GM21737 (cell line): ENCODE results near the gene GSTP1.
"Not testable (repeated sequence)": the region's sequence is repeated elsewhere in the genome, so short reads cannot be mapped to it uniquely, and the experiment has no call there.

Experiments
- ATAC-seq: cut with Tn5 transposase; IDR thresholded peaks from one replicate; pipeline ENCODE4 v1.9.1; 2021; ENCODE audit warnings: mild to moderate bottlenecking, moderate library complexity; ENCODE audit not compliant: unreplicated experiment

The GSTP1 gene

DNA sequence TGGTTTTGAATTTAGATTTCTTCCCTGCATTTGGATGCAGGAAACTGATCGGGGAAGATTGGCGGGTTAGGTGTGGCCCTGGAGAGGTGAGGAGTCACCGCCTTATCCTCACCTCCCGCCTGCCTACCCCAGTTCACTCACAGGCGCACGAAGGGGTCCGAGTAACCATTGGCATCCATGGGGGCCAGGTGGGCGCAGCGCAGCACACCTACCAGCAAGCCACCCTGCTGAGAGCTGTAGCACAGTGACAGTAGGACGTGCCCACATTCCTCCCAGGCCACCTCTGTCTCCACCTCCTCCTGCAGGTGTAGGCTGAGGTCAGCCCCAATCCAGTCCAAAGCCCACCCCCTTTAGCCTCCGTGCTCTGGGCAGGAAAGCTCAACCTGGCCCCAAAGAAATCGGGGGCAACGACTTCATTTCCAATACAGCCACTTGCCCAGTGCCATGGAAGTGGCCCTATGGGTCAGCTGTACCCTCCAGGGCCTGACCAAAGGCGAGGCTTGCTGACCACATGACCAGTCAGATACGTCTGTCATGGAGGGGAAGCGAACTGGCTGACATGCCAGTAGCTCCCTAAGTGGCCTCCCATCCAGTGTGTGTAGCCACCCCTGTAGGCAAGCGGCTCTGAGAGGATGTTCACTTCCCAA lies 29.8 kb downstream of the GSTP1 start:
- ATAC-seq, result no peak

DNA sequence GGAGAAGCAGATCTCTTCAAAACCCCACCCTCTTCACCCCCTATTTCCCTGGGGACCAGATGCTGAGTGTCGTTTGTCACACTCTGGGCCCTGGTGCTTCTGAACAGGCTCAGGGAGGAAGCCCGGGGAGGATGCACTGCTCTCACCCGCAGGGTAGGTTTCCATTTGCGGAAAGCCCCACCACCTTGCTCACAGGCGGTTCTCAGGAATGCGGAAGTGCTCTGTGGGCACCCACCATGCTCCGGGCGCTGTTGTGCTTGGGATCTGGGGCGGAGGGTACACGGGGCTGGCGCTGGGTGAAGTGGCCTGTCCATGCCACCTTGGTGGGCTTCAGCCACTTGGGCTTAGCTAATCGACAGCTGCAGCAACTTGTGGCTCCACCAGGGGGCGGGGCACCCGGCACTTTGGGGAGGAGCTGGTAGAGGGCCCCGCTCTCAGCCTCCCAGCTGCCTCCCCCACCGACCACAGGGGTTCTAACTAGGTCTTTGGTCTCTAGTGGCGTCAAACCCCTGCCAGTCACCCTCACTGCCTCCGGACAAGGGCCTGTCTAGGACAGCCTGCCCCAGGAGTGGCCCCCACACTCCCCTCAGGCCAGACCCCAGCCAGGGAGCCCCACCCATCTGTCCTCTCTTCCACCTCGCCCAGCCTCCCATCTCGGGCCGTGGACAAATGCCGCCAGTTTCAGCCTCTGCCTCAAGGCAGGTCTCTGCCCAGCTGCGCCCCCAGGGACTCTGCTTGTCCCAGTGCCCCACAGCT lies 30.5 kb downstream of the GSTP1 start:
- peak; percentile 72 for ATAC-seq

DNA sequence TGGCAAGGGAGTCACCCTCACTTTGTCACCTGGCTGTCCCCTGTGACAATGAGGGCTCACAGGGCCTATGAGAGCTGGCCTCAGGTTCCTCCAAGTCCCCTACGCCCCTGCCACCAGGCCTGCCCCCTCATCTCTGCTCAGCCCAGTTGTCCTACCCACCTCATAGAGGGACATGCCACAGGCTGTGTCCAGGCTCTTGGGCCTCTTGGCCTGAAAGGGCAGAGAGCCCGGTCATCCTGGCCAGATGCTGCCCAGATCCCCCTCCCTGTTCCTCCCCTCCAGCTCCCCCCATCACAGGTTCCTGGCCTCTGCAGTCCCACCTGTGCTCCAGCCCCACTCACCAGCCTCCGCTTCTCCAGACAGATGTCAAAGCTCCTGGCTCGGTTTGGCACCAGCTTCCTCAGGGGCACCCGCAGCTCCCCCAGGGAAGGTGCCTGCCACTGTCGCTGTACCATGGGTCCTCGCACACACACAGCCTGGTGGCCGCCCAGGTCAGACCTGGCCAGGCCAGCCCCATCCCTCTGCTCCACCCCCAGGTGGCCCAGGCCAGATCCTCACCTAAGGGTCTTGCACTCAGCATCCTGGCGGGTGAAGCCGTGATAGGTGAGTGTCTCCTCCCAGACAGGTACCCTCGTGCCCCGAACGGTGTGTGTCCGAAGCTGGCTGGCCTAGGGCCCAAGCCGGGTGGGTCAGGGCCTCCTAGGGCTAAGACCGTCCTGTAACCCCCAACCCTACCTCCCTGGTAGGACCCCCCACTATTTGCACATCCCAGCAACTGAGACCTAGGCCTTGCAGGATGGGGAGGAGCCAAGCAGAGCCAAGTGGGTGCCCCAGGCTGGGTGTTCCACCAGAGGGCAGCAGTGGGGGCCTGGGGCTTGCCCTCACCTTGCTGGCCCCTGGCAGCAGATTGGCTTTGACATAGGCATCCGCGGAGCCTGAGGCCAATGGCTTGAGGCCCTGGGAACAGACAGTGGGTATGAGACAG lies 31.4 kb downstream of the GSTP1 start:
- ATAC-seq, result no peak

DNA sequence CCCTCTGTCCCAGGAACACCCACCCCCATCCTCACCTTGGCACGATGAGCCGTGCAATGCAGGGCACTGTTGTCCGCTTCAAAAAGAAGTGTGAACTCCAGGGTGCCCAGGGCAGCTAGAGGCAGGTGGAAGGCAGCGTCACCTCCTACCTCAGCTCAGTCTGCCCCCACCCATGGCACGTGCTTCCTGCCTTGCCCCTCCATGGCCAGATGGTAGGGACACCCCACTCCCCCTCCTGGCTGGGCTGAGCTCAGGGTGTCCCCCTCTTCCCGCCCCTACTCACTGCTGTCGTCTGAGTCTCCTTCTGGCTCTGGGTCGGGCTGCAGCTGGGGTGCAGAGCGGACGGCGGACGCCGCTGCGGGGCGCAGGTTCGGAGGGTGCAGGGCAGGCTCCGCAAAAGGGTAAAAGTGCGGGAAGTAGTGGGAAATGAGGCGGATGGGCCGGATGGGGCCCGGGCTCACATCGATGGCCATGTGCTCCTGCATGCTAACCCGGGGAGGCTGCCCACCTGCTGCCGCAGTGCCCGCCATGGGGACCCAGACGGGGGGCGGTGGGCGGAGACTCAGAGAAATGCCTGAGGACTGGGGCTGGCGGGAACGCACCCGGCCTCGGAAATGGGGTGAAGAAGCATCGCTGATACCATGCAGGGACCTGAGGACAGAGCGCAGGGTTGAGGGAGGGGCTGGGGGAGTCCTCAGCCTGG lies 32.3 kb downstream of the GSTP1 start:
- no peak for ATAC-seq

DNA sequence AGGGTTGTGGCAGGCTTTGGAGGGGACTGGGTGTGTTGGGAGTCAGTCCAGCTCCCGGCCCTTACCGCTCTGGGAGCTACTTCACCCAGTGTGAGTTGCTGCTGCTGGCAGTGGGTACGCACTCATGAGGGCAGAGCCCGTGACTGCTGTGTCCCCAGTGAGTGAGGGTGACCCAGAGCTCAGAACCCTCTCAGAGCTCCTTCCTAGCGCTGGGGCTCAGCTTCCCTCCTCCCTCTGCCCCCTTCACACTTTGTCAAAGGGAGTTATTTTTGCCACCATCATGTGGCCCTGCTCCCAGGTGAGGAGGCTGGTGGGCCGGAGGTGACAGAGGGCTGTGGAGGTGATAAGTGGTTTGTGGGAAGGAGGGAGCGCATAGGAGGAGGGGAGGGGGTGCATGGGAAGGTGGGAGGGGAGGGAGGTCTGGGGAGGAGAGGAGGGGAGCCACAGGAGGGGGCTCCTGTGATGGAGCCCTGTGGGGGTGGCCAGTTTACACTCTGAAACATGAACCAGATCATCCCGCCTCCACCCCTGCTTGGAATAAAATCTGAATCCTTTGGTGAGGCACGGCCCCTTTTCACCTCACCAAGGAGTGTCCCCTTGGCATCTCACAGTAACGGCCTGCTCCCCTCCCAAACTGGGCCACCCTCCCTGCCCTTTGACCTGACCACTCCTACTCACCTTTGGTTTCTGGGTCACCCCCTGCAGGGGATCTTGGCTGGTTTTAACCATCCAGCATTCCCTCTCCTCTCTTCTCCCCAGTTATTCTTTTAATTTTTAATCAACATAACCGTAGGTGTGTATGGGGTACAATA lies 33.0 kb downstream of the GSTP1 start:
- ATAC-seq, result no peak

DNA sequence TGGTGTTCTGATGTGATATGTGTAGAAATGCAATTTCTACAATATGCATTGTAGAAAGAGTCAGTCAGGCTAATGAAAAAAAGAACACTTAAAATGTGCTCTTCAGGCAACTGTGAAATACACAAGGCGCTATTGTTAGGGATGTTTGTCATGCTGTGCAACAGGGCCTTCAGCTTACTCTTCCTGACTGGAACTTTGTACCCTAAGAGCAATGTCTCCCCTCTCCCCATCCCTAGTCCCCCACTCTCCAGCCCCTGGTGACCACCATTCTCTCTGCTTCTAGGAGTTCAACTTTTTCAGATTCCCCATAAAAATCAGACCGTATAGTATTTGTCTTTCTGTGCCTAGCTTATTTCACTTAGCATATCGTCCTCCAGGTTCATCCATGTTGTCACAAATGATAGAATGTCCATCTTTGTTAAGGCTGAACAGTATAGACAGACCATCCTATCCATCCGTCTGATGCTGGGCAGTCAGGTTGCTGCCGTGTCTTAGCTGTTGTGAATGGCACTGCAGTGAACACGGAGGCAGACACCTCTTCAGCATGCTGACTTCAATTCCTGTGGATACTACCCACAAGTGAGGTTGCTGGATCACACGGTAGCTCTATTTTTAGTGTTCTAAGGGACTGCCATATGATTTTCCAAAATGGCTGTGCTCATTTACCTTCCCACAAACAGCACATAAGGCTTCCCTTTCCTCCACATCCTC lies 33.8 kb downstream of the GSTP1 start:
- no peak for ATAC-seq

DNA sequence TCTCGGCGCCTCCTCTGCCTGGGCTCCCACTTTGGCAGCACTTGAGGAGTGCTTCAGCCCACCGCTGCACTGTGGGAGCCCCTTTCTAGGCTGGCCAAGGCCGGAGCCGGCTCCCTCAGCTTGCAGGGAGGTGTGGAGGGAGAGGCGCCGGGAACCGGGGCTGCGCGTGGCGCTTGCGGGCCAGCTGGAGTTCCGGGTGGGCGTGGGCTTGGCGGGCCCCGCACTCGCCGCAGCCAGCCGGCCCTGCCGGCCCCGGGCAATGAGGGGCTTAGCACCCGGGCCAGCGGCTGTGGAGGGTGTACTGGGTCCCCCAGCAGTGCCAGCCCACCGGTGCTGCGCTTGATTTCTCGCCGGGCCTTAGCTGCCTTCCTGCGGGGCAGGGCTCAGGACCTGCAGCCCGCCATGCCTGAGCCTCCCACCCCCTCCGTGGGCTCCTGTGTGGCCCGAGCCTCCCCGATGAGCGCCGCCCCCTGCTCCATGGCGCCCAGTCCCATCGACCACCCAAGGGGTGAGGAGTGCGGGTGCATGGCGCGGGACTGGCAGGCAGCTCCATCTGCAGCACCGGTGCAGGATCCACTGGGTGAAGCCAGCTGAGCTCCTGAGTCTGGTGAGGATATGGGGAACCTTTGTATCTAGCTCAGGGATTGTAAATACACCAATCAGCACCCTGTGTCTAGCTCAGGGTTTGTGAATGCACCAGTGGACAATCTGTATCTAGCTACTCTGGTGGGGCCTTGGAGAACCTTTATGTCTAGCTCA lies 35.5 kb downstream of the GSTP1 start:
- ATAC-seq, result not testable (repeated sequence)

DNA sequence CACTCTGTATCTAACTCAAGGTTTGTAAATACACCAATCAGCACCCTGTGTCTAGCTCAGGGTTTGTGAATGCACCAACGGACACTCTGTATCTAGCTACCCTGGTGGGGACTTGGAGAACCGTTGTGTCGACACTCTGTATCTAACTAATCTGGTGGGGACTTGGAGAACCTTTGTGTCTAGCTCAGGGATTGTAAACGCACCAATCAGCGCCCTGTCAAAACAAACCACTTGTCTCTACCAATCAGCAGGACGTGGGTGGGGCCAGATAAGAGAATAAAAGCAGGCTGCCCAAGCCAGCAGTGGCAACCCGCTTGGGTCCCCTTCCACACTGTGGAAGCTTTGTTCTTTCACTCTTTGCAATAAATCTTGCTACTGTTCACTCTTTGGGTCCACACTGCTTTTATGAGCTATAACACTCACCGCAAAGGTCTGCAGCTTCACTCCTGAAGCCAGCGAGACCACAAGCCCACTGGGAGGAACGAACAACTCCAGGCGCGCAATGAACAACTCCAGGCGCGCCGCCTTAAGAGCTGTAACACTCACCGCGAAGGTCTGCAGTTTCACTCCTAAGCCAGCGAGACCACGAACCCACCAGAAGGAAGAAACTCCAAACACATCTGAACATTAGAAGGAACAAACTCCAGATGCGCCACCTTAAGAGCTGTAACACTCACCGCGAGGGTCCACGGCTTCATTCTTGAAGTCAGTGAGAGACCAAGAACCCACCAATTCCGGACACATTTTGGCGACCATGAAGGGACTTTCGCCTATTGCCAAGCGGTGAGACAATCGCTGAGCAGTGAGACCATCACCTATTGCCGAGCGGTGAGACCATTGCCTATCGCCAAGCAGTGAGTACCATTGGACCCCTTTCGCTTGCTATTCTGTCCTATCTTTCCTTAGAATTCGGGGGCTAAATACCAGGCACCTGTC lies 36.3 kb downstream of the GSTP1 start:
- ATAC-seq, result not testable (repeated sequence)

DNA sequence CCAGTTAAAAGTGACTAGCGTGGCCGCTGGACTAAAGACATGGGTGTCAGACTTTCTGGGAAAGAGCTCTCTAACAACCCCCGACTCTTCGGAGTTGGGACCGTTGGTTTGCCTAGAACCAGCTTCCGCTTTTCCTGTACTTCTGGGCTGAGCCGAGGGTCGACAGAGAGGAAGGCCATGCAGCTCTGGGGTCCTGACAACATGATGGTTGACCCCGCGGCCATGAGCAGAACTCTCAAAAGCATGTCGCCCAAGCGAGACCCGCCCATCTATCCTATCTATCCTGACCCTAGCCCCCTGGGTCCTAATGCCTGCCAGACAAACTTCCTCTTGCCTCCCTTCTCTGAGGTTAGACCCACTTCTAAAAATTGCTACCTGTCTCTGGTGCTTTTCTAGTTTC lies 37.0 kb downstream of the GSTP1 start:
- not testable (repeated sequence) for ATAC-seq

DNA sequence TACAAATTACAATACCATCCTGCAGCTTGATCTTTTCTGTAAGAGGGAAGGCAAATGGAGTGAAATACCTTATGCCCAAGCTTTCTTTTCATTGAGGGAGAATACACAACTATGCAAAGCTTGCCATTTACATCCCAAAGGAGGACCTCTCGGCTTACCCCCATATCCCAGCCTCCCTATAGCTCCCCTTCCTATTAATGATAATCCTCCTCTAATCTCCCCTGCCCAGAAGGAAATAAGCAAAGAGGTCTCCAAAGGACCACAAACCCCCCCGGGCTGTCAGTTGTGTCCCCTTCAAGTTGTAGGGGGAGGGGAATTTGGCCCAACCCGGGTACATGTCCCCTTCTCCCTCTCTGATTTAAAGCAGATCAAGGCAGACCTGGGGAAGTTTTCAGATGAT lies 38.3 kb downstream of the GSTP1 start:
- ATAC-seq, result not testable (repeated sequence)

DNA sequence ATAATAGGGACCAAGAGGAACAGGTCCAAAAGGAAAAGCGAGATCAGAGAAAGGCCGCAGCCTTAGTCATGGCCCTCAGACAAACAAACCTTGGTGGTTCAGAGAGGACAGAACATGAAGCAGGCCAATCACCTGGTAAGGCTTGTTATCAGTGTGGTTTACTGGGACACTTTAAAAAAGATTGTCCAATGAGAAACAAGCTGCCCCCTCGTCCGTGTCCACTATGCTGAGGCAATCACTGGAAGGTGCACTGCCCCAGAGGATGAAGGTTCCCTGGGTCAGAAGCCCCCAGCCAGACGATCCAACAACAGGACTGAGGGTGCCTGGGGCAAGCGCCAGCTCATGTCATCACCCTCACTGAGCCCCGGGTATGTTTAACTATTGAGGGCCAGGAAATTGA lies 39.3 kb downstream of the GSTP1 start:
- not testable (repeated sequence) for ATAC-seq

DNA sequence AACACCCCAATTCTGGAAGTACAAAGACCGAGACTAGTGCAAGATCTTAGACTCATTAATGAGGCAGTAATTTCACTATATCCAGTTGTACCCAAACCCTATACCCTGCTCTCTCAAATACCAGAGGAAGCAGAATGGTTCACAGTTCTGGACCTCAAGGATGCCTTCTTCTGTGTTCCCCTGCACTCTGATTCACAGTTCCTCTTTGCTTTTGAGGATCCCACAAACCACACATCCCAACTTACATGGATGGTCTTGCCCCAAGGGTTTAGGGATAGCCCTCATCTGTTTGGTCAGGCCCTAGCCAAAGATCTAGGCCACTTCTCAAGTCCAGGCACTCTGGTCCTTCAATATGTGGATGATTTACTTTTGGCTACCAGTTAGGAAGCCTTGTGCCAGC lies 40.2 kb downstream of the GSTP1 start:
- ATAC-seq, result not testable (repeated sequence)

DNA sequence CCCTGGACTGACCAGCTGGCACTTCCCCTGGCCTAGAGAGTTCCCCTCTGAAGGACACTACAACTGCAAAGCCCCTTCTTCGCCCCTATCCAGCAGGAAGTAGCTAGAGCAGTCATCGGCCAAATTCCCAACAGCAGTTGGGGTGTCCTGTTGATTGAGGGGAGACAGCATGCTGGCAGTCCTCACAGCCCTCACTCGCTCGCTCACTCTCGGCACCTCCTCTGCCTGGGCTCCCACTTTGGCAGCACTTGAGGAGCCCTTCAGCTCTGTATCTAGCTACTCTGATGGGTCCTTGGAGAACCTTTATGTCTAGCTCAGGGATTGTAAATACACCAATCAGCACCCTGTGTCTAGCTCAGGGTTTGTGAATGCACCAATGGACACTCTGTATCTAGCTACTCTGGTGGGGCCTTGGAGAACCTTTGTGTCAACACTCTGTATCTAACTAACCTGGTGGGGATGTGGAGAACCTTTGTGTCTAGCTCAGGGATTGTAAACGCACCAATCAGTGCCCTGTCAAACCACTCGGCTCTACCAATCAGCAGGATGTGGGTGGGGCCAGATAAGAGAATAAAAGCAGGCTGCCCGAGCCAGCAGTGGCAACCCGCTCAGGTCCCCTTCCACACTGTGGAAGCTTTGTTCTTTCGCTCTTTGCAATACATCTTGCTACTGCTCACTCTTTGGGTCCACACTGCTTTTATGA lies 42.7 kb downstream of the GSTP1 start:
- not testable (repeated sequence) for ATAC-seq

DNA sequence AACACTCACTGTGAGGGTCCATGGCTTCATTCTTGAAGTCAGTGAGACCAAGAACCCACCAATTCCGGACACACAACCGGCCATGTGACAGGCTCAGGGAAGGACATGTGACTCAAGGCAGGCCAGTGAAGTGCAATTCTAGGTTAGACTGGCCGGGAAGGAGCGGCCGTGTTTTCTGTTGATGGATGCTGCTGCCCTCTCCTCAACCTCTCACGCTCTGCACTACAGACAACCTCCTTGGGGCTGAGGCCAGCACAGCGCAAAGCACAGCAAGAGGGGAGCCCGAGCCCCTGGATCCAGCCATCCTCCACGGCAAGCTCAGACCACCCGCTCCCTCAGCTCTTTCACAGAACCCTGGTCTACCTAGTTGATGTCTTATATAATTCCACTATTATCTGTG lies 43.4 kb downstream of the GSTP1 start:
- no peak for ATAC-seq

DNA sequence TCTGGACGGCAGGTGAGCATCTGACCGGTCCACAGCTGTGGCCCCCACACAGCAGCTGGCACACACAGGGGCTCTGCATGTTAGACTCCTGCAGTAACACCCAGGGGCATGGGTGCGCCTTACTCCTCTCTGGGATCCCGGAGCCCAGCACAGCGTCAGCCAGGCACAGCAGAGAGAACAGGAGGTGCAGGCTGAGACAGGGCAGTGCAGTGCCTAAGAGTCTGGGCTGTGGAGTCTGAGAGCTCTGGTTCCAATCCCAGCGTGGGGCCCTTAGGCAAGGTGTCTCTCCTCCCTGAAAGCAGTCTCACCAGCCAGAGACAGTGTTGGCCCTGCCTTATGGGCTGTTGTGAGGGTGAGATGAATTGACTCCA lies 43.8 kb downstream of the GSTP1 start:
- ATAC-seq, result no peak

DNA sequence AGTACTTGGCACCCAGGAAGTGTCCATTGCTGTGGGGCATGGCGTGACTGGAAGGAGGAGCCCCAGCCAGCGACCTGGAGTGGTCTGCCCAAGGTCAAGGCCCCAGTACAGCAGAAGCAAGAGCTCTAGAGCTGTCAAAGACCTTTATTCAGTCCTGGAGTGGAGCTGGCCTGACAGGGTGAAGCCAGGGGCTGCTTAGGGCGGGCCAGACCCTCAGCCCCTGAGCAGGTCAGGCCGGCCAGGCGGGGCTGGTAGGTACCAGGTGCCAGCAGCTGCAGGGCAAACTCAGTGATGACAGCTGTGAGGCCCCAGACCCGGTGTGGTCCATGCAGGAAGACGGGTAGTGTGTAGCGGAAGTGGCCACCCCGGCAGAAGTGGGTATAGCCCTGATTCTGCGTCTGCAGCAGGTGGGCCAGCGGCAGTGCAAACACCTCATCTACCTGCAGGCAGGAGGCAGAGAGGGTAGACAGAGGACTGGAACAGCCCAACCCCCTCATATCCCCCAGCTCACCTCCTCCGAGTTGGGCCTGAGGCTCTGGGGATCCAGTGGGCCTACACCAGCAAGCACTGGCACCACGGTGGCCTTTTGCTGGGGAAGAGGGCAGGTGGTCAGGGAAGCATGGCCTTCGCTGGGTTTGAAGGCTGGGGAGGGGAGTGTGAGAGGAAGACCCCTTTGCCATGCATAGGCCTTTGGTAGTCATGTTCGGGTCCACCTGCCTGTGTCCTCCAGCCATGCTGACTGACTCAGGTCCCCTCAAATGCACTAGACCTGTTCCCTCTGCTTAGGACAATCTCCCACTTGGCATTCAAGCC lies 44.4 kb downstream of the GSTP1 start:
- no peak for ATAC-seq
